ENCODE results near the gene SPAG4. TPM values are rescaled to one million over a fixed set of nuclear protein-coding genes. Genes with fewer than 3 reads are reported as not detected.

The SPAG4 gene
- total and polyA plus RNA-seq, 8 donors = 32.2 to 65.9 (median 38.2) TPM

- no peak for FAIRE-seq
- WGBS, 2 donors = 69 to 73% methylated on average over 14 of the region's 14 CpGs
- Histone ChIP-seq H3K9me3 (no peaks in the 10 kb centered on the region), H3K36me3 (no peaks in the 10 kb centered on the region), H3K27me3 (no peaks in the 10 kb centered on the region), H3K4me1 (no peaks in the 10 kb centered on the region), H3K27ac (no peak overlapping the region), H3K4me3 (no peak overlapping the region)
- peak in 1 of 6 donors; percentile 48 for DNase-seq
- no peak for TF ChIP-seq CTCF (IDR thresholded peaks at IDR 0.05)
- ATAC-seq = peak in 2 of 4 donors; percentile 17 to 42
- intact Hi-C loops (cut with DNase I) = no loop called here
Observed at GRCh38 chr20:35607003-35607735, 8.5 kb upstream of the SPAG4 start.

DNA sequence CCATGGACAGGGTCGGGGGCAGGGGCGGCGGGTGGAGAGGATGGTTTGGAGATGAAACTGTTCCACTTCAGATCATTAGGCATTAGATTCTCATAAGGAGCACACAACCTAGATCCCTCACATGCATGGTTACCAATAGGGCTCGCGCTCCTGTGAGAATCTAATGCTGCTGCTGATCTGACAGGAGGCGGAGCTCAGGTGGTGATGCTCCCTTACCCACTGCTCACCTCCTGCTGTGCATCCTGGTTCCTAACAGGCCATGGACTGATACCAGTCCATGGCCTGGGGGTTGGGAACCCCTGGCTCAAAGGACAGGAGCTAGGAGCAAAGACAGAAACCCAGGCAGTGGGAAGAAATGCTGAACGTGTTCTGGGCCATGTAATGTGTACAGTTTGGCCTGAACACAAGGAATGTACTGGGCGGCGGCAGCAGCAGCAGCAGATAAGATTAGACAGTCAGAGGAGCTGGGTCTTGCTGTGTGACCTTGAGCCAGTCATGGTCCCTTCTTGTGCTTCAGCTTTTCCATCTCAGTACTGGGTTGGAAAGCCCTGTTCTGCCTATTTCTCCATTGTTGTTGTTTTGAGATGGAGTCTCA is 4.7 kb upstream of the SPAG4 start:
- Histone ChIP-seq H3K4me3 (no peak overlapping the region), H3K27me3 (no peaks in the 10 kb centered on the region), H3K36me3 (no peaks in the 10 kb centered on the region), H3K27ac (no peak overlapping the region), H3K9me3 (no peaks in the 10 kb centered on the region), H3K4me1 (peaks cover 0 to 3% (median 0%) of the 10 kb centered on the region in 3 donors)
- WGBS, 2 donors = 68 to 69% methylated on average over 9 of the region's 9 CpGs
- ATAC-seq = peak in 1 of 4 donors; percentile 21
- no peak for FAIRE-seq
- DNase-seq = no peak
- intact Hi-C loops (cut with DNase I) = no loop called here
- no peak for TF ChIP-seq CTCF (IDR thresholded peaks at IDR 0.05)

DNA sequence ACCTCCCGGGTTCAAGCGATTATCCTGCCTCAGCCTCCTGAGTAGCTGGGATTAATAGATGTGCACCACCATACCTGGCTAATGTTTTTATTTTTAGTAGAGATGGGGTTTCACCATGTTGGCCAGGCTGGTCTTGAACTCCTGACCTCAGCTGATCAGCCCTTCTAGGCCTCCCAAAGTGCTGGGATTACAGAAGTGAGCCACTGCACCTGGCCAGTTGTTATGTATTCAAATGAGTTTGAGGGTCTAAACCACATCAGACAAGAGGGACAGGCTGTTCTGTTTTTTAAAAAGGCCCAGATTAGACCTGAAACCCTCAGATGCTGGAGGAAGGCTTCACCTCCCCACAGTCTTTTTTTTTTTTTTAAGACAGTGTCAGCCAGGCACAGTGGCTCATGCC is 4.1 kb upstream of the SPAG4 start:
- H3K9me3 ChIP-seq = no peaks in the 10 kb centered on the region
- ATAC-seq (no peak), FAIRE-seq (no peak), DNase-seq (no peak)
- no peak overlapping the region for H3K27ac ChIP-seq
- H3K27me3 ChIP-seq = no peaks in the 10 kb centered on the region
- no peaks in the 10 kb centered on the region for H3K36me3 ChIP-seq
- H3K4me1 ChIP-seq = peaks cover 0 to 3% (median 0%) of the 10 kb centered on the region in 3 donors
- intact Hi-C loops (cut with DNase I) = no loop called here
- TF ChIP-seq CTCF (IDR thresholded peaks at IDR 0.05) = no peak
- H3K4me3 ChIP-seq = no peak overlapping the region
- WGBS, 2 donors = 72 to 79% methylated on average over 2 of the region's 2 CpGs

- no peaks in the 10 kb centered on the region for H3K36me3 ChIP-seq
- H3K27ac ChIP-seq = peak overlapping the region; percentile 67 to 89 (median 80)
- DNase-seq = peak; percentile 91 to 97 (median 92)
- peak; percentile 87 for FAIRE-seq
- H3K27me3 ChIP-seq = no peaks in the 10 kb centered on the region
- ATAC-seq = peak; percentile 71 to 82 (median 74)
- 4% methylated on average over 57 of the region's 57 CpGs for WGBS, 2 donors
- H3K4me3 ChIP-seq = peak overlapping the region; percentile 12 to 53 (median 32)
- intact Hi-C loops (cut with DNase I) = no loop called here
- no peaks in the 10 kb centered on the region for H3K9me3 ChIP-seq
- no peak for TF ChIP-seq CTCF (IDR thresholded peaks at IDR 0.05)
- peaks cover 3 to 10% (median 7%) of the 10 kb centered on the region in 3 donors for H3K4me1 ChIP-seq
Observed at GRCh38 chr20:35616465-35617396, 1.1 kb downstream of the SPAG4 start.
